Activated naive CD8-positive, alpha-beta T cell (primary cell): ENCODE measurements around the gene DPP6.
A peak's percentile ranks its signal among the peaks of the same experiment; 100 is the strongest.
"Not testable (repeated sequence)": the region's sequence is repeated elsewhere in the genome, so short reads cannot be mapped to it uniquely, and the experiment has no call there.

Experiments
- H3K27ac Mint-ChIP-seq: one replicate; pipeline ENCODE4 v1.8.0; 2021; ENCODE audit warnings: mixed read lengths
- H3K27me3 Mint-ChIP-seq: one replicate; pipeline ENCODE4 v1.8.0; 2021; ENCODE audit warnings: mixed read lengths
- H3K36me3 Mint-ChIP-seq: one replicate; pipeline ENCODE4 v1.8.0; 2021; ENCODE audit warnings: mixed read lengths
- H3K4me1 Mint-ChIP-seq: one replicate; pipeline ENCODE4 v1.8.0; 2021; ENCODE audit warnings: low read depth, mixed read lengths
- H3K4me3 Mint-ChIP-seq: one replicate; pipeline ENCODE4 v1.8.0; 2021; ENCODE audit warnings: mild to moderate bottlenecking, mixed read lengths
- H3K9me3 Mint-ChIP-seq: one replicate; pipeline ENCODE4 v1.8.0; 2021; ENCODE audit warnings: low read depth, mixed read lengths

DPP6 gene

DNA sequence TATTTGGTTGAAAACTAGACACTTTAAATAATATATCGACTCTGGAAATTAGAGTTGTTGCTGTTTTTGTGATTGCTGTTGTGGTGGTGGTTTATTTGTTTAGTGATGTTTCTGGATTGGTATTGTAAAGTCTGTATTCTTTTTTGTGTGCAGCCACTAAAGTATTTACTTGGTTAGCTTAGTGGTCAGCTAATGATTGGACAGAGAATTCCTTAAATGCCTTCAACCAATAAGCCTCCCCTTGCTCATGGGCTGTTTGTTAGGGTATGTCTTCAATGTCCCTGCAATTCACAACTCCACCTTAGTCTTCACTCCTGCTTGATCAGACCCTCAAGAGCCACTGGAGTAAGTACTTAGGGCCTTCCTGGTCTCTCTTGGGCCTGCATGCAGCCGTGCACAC is 879.7 kb downstream of the DPP6 start:
- peak overlapping the region; percentile 28 for H3K4me3 Mint-ChIP-seq
- peaks cover 26% of the 10 kb centered on the region for H3K36me3 Mint-ChIP-seq
- peaks cover 41% of the 10 kb centered on the region for H3K4me1 Mint-ChIP-seq

GRCh38 chr7:154934353-154934952 is 882.3 kb downstream of the DPP6 start:
- H3K27ac Mint-ChIP-seq, H3K4me3 Mint-ChIP-seq, H3K9me3 Mint-ChIP-seq, H3K27me3 Mint-ChIP-seq: not testable (repeated sequence)
- H3K36me3 Mint-ChIP-seq, result peaks cover 26% of the 10 kb centered on the region
- peaks cover 28% of the 10 kb centered on the region for H3K4me1 Mint-ChIP-seq

More for the DNA sequence above, 879.7 kb downstream of the DPP6 start:
- H3K27ac Mint-ChIP-seq, result no peak overlapping the region
- peaks cover 7% of the 10 kb centered on the region for H3K9me3 Mint-ChIP-seq
- no peaks in the 10 kb centered on the region for H3K27me3 Mint-ChIP-seq

GRCh38 chr7:154937837-154938236 is 885.6 kb downstream of the DPP6 start:
- Mint-ChIP-seq H3K27ac (no peak overlapping the region), H3K4me1 (peaks cover 4% of the 10 kb centered on the region), H3K27me3 (no peaks in the 10 kb centered on the region)

GRCh38 chr7:154942691-154943090 is 890.5 kb downstream of the DPP6 start:
- no peaks in the 10 kb centered on the region for H3K4me1 Mint-ChIP-seq
- no peak overlapping the region for H3K4me3 Mint-ChIP-seq
- H3K9me3 Mint-ChIP-seq, result no peaks in the 10 kb centered on the region
- no peaks in the 10 kb centered on the region for H3K27me3 Mint-ChIP-seq
- H3K36me3 Mint-ChIP-seq, result no peaks in the 10 kb centered on the region
- H3K27ac Mint-ChIP-seq, result no peak overlapping the region

More at GRCh38 chr7:154937837-154938236, 885.6 kb downstream of the DPP6 start:
- Mint-ChIP-seq H3K4me3 (no peak overlapping the region), H3K36me3 (peaks cover 22% of the 10 kb centered on the region), H3K9me3 (peaks cover 7% of the 10 kb centered on the region)
